Measurements from ENCODE around the gene COPS9.

COPS9 gene

DNA sequence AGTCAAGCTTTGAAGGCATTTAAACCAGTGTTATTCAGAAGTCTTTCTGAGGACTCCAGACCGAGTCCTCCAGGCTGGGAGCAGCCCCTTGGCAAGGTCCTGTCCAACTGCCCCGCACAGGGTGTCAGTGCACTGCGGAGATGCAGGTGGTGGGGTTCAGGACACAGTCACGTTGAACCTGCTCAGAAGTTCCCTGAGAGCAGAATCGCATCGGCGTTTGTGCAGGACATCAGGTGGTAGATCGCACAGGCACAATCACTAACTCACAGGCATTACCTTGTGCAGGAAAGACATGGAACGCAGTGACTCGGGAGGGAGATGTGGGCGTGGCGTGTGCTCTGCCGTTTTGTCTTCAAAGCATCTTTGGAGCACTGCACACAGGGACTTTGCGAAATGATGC, 10.4 kb downstream of the COPS9 start:
- H3K36me3 ChIP-seq (ENCODE audit: control insufficient read depth in 2 of 2, insufficient read depth in 2 of 2, low read length in 2 of 2), result peaks cover 34 to 37% of the 10 kb centered on the region in 2 donors

DNA sequence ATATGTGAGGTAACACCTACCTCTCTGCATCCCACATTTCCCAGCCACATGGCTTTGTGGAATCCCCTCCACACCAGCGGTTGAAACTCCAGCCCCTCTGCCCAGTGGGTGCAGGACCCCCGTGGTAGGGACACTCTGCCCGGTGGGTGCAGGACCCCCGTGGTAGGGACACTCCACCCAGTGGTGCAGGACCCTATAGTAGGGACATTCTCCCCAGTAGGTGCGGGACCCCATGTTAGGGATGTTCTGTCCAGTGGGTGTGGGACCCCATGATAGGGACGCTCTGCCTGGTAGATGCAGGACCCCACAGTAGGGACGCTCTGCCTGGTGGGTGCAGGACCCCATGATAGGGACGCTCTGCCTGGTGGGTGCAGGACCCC, 11.5 kb downstream of the COPS9 start:
- Histone ChIP-seq H3K36me3 (ENCODE audit: control insufficient read depth in 2 of 2, insufficient read depth in 2 of 2, low read length in 2 of 2) (peaks cover 23 to 26% of the 10 kb centered on the region in 2 donors), H3K9me3 (ENCODE audit: control insufficient read depth in 2 of 2, low read length in 2 of 2) (peaks cover 0 to 7% of the 10 kb centered on the region in 2 donors), H3K4me3 (ENCODE audit: low read length in 2 of 2) (no peak overlapping the region), H3K27me3 (ENCODE audit: control insufficient read depth in 1 of 2, insufficient read depth in 2 of 2, low read length in 2 of 2) (no peaks in the 10 kb centered on the region), H3K4me1 (ENCODE audit: control insufficient read depth, insufficient read depth, low read length) (no peaks in the 10 kb centered on the region), H3K9ac (ENCODE audit: low read length in 2 of 2) (no peak overlapping the region), H3K27ac (ENCODE audit: low read length) (no peak overlapping the region)

More for the DNA sequence above, 10.4 kb downstream of the COPS9 start:
- H3K9ac ChIP-seq (ENCODE audit: low read length in 2 of 2), result no peak overlapping the region
- H3K4me1 ChIP-seq (ENCODE audit: control insufficient read depth, insufficient read depth, low read length), result no peaks in the 10 kb centered on the region
- peaks cover 0 to 7% of the 10 kb centered on the region in 2 donors for H3K9me3 ChIP-seq (ENCODE audit: control insufficient read depth in 2 of 2, low read length in 2 of 2)
- no peaks in the 10 kb centered on the region for H3K27me3 ChIP-seq (ENCODE audit: control insufficient read depth in 1 of 2, insufficient read depth in 2 of 2, low read length in 2 of 2)
- no peak overlapping the region for H3K4me3 ChIP-seq (ENCODE audit: low read length in 2 of 2)
- no peak overlapping the region for H3K27ac ChIP-seq (ENCODE audit: low read length)

DNA sequence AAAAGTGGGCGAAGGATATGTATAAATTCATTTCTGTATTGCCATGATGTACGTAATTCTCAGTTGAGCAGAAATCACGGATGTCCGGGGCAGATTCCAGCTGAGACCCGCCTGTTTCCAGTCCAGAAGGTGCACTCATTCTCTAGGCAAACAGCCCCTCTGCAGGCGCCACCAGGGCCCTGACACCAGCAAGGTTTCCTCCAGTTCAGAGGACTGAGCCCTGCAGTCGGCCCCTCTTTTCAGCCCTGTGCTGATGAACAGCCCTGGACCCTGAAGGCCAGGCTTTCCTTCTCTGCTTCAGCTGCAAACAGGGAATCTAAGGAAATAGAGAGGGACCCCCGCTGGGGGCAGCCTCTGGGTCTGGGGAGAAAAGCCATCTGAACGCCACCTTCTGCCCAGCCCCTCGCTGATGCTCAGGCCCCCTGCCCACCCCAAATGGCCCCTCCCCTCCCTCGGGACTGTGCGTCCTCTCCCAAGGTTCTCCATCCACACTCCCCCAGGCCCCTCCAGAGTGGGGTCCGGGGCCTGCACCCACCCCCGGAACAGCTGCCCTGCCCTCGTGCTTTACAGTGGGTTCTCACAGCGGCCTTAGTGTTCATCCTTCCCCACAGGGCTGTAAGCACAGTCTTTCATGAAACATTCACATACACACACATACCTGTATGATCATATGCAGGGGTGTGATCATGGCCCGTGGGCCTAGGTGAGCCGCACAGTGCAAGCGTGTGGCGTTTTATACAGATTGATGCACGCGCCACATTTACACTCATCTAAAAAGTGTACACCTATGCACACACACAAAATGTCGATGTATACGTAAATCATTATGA, 12.1 kb downstream of the COPS9 start:
- H3K36me3 ChIP-seq (ENCODE audit: control insufficient read depth in 2 of 2, insufficient read depth in 2 of 2, low read length in 2 of 2), result peaks cover 18 to 23% of the 10 kb centered on the region in 2 donors

DNA sequence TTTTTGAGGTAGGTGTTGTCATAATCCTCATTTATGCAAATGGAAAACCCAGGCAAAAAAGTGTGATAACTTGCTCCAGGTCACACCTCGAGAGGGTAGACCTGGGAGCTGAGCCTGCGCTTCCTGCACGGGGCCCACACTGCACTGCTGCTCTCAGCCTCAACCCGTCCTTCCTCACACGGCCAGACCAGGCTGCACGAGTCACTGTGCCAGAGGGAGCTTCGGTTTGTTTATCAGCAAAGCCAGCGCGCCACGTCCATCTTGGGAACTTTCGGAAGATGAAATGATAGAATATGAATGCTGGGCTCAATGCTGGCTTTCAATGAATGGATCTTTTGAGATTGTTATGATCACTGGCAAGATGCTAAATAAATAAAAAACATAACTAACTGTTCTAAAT, 14.4 kb downstream of the COPS9 start:
- H3K9me3 ChIP-seq (ENCODE audit: control insufficient read depth in 2 of 2, low read length in 2 of 2), result peaks cover 5 to 7% of the 10 kb centered on the region in 2 donors
- no peaks in the 10 kb centered on the region for H3K4me1 ChIP-seq (ENCODE audit: control insufficient read depth, insufficient read depth, low read length)
- H3K27me3 ChIP-seq (ENCODE audit: control insufficient read depth in 1 of 2, insufficient read depth in 2 of 2, low read length in 2 of 2), result no peaks in the 10 kb centered on the region
- H3K36me3 ChIP-seq (ENCODE audit: control insufficient read depth in 2 of 2, insufficient read depth in 2 of 2, low read length in 2 of 2), result peaks cover 7 to 8% of the 10 kb centered on the region in 2 donors
- H3K4me3 ChIP-seq (ENCODE audit: low read length in 2 of 2), result no peak overlapping the region
- no peak overlapping the region for H3K27ac ChIP-seq (ENCODE audit: low read length)
- no peak overlapping the region for H3K9ac ChIP-seq (ENCODE audit: low read length in 2 of 2)

More for the DNA sequence above, 12.1 kb downstream of the COPS9 start:
- Histone ChIP-seq H3K4me3 (ENCODE audit: low read length in 2 of 2) (no peak overlapping the region), H3K9me3 (ENCODE audit: control insufficient read depth in 2 of 2, low read length in 2 of 2) (peaks cover 0 to 7% of the 10 kb centered on the region in 2 donors), H3K27ac (ENCODE audit: low read length) (no peak overlapping the region), H3K4me1 (ENCODE audit: control insufficient read depth, insufficient read depth, low read length) (no peaks in the 10 kb centered on the region), H3K9ac (ENCODE audit: low read length in 2 of 2) (no peak overlapping the region), H3K27me3 (ENCODE audit: control insufficient read depth in 1 of 2, insufficient read depth in 2 of 2, low read length in 2 of 2) (no peaks in the 10 kb centered on the region)

DNA sequence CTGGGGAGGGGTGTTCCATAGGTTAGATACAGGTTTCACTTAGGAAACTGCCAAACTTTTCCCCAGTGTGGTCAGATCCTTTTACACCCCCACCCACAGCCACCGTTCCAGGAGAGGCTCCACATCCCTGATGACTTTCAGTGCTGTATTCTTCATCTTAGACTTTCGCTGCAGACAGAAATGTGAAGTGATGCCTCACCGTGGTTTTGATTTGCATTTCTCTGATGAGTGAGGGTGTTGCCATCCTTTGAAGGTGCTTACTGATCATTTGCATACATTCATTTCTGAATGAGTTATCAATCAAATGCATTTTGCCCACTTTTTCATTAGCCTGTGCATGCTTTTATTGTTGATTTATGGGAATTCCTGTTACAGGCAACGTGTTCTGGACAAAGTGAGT, 14.9 kb downstream of the COPS9 start:
- H3K9me3 ChIP-seq (ENCODE audit: control insufficient read depth in 2 of 2, low read length in 2 of 2), result peaks cover 4 to 5% of the 10 kb centered on the region in 2 donors
- H3K4me3 ChIP-seq (ENCODE audit: low read length in 2 of 2), result no peak overlapping the region
- no peak overlapping the region for H3K9ac ChIP-seq (ENCODE audit: low read length in 2 of 2)
- peaks cover 2 to 6% of the 10 kb centered on the region in 2 donors for H3K36me3 ChIP-seq (ENCODE audit: control insufficient read depth in 2 of 2, insufficient read depth in 2 of 2, low read length in 2 of 2)
- H3K27me3 ChIP-seq (ENCODE audit: control insufficient read depth in 1 of 2, insufficient read depth in 2 of 2, low read length in 2 of 2), result no peaks in the 10 kb centered on the region
- no peaks in the 10 kb centered on the region for H3K4me1 ChIP-seq (ENCODE audit: control insufficient read depth, insufficient read depth, low read length)
- no peak overlapping the region for H3K27ac ChIP-seq (ENCODE audit: low read length)

DNA sequence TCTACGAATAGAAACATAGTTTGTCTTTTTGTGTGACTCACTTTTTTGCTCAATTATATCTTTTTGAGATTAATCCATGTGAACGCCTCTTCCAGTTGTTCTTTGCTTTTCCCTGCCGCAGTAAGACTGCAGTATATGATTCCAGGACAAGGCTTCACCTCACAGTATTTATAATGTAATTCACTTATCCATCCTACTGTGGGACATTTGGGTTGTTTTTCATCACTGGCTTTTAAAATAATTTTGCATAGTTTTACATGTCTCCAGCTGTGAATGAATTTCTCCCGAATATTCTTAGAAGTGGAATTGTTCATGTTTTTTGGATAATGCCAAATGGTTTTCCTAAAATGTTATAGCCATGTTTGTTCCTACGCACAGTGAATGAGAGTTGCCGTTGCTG, 21.9 kb downstream of the COPS9 start:
- peaks cover 3 to 8% of the 10 kb centered on the region in 2 donors for H3K9me3 ChIP-seq (ENCODE audit: control insufficient read depth in 2 of 2, low read length in 2 of 2)
- H3K9ac ChIP-seq (ENCODE audit: low read length in 2 of 2), result no peak overlapping the region
- peaks cover 0 to 12% of the 10 kb centered on the region in 2 donors for H3K27me3 ChIP-seq (ENCODE audit: control insufficient read depth in 1 of 2, insufficient read depth in 2 of 2, low read length in 2 of 2)
- H3K4me1 ChIP-seq (ENCODE audit: control insufficient read depth, insufficient read depth, low read length), result no peaks in the 10 kb centered on the region
- no peak overlapping the region for H3K27ac ChIP-seq (ENCODE audit: low read length)
- H3K4me3 ChIP-seq (ENCODE audit: low read length in 2 of 2), result no peak overlapping the region
- H3K36me3 ChIP-seq (ENCODE audit: control insufficient read depth in 2 of 2, insufficient read depth in 2 of 2, low read length in 2 of 2), result no peaks in the 10 kb centered on the region

DNA sequence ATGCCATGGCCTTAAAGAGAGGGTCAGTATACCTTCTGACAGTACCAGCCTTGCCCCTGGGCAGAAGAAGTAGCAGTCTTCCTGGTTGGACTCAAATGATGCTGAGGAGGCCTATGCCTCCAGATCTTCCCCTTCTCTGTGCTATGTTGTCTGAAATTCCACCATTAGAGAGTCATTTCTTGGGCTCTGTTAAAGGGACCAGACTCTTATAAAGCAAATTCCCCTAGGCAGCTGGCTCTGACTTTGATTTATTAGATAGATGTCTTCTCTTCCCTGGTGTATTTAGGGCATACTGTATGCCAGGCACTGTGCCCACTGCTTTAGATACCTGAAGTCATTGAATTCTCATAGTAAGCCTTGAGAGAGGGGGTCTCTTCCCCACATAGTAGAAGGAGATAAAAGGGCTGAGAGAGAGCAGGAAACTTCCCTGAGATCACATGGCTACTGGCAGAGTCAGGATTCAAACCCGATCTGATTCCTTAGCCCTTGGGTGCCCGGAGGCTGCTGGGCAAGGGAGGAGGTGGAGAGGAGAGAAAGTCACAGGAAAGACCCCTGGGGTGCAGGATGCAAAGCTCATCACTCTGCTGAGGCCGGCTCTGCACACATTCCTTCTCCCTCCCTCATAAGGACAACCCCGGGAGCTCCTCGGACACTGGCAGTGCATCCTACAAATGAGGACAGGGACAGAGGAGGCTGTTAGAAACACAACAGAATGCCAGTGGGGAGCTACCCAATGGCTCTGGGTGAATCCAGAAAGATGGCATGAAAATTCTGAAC, 23.0 kb downstream of the COPS9 start:
- H3K4me1 ChIP-seq (ENCODE audit: control insufficient read depth, insufficient read depth, low read length), result no peaks in the 10 kb centered on the region
- no peak overlapping the region for H3K9ac ChIP-seq (ENCODE audit: low read length in 2 of 2)
- H3K27me3 ChIP-seq (ENCODE audit: control insufficient read depth in 1 of 2, insufficient read depth in 2 of 2, low read length in 2 of 2), result peaks cover 0 to 12% of the 10 kb centered on the region in 2 donors
- H3K4me3 ChIP-seq (ENCODE audit: low read length in 2 of 2), result no peak overlapping the region
- peaks cover 3 to 8% of the 10 kb centered on the region in 2 donors for H3K9me3 ChIP-seq (ENCODE audit: control insufficient read depth in 2 of 2, low read length in 2 of 2)
- H3K36me3 ChIP-seq (ENCODE audit: control insufficient read depth in 2 of 2, insufficient read depth in 2 of 2, low read length in 2 of 2), result no peaks in the 10 kb centered on the region
- no peak overlapping the region for H3K27ac ChIP-seq (ENCODE audit: low read length)

DNA sequence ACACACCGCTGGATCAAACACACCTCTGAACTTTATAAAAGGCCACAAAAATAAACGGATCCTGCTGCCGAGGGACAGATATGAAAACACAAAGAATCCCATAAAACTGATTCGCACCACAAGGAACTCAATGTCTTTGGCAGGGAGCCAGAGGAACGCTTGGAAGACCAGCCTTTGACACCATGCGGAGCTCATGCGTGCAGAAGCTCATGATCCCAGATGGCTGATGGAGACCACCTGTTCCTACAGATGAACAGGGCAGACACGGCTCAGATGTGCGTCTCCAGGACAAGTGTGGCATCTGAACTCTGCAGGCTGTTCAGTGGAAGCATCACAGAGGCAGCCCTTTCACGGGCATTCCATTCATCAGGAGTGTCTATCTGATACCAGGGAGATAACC, 24.9 kb downstream of the COPS9 start:
- H3K9me3 ChIP-seq (ENCODE audit: control insufficient read depth in 2 of 2, low read length in 2 of 2), result peaks cover 3% of the 10 kb centered on the region in 2 donors
- no peaks in the 10 kb centered on the region for H3K4me1 ChIP-seq (ENCODE audit: control insufficient read depth, insufficient read depth, low read length)
- no peak overlapping the region for H3K9ac ChIP-seq (ENCODE audit: low read length in 2 of 2)
- no peak overlapping the region for H3K4me3 ChIP-seq (ENCODE audit: low read length in 2 of 2)
- H3K27me3 ChIP-seq (ENCODE audit: control insufficient read depth in 1 of 2, insufficient read depth in 2 of 2, low read length in 2 of 2), result peaks cover 0 to 12% of the 10 kb centered on the region in 2 donors
- H3K27ac ChIP-seq (ENCODE audit: low read length), result no peak overlapping the region
- no peaks in the 10 kb centered on the region for H3K36me3 ChIP-seq (ENCODE audit: control insufficient read depth in 2 of 2, insufficient read depth in 2 of 2, low read length in 2 of 2)

DNA sequence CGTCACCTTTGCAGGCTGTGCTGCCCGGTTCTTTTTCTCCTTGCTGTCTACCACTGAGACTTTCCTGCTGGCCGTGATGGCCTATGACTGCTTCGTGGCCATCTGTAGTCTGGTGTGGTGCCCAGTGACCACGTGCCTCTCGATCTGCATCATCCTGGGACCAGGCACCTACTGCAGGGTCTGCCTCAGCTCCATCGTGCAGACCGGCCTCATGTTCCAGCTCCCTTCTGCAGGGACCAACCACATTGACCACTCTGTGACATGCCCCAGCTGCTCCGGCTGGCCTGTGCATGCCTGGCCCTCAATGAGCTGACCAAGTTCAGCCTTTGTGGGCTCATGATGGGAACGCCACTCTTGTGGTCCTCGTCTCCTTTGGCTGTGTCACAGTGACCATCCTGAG, 26.7 kb downstream of the COPS9 start:
- H3K27me3 ChIP-seq (ENCODE audit: control insufficient read depth in 1 of 2, insufficient read depth in 2 of 2, low read length in 2 of 2), result peaks cover 0 to 14% of the 10 kb centered on the region in 2 donors
- H3K9me3 ChIP-seq (ENCODE audit: control insufficient read depth in 2 of 2, low read length in 2 of 2), result no peaks in the 10 kb centered on the region
- no peak overlapping the region for H3K4me3 ChIP-seq (ENCODE audit: low read length in 2 of 2)
- no peaks in the 10 kb centered on the region for H3K36me3 ChIP-seq (ENCODE audit: control insufficient read depth in 2 of 2, insufficient read depth in 2 of 2, low read length in 2 of 2)
- no peak overlapping the region for H3K27ac ChIP-seq (ENCODE audit: low read length)
- H3K4me1 ChIP-seq (ENCODE audit: control insufficient read depth, insufficient read depth, low read length), result no peaks in the 10 kb centered on the region
- H3K9ac ChIP-seq (ENCODE audit: low read length in 2 of 2), result no peak overlapping the region

DNA sequence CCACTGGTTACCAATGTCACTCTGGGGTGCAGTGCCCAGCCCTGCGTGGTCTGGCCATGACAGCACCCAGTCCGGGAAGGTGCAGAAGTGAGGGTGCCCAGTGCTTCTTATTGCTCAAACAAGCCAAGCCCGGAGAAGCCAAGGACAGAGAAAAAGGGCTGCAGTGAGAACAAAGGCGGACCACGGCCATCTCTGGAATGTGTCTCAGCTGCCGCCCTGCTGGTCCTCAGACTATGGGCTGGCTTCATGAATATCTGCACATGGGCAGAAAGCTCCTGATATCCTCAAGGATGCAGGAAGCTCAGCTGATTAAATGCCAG, 28.7 kb downstream of the COPS9 start:
- Histone ChIP-seq H3K27ac (ENCODE audit: low read length) (no peak overlapping the region), H3K36me3 (ENCODE audit: control insufficient read depth in 2 of 2, insufficient read depth in 2 of 2, low read length in 2 of 2) (no peaks in the 10 kb centered on the region), H3K9ac (ENCODE audit: low read length in 2 of 2) (no peak overlapping the region), H3K4me3 (ENCODE audit: low read length in 2 of 2) (no peak overlapping the region), H3K4me1 (ENCODE audit: control insufficient read depth, insufficient read depth, low read length) (no peaks in the 10 kb centered on the region), H3K27me3 (ENCODE audit: control insufficient read depth in 1 of 2, insufficient read depth in 2 of 2, low read length in 2 of 2) (peaks cover 0 to 12% of the 10 kb centered on the region in 2 donors), H3K9me3 (ENCODE audit: control insufficient read depth in 2 of 2, low read length in 2 of 2) (no peaks in the 10 kb centered on the region)
